Fibroblast of mammary gland (primary cell): Measurements from ENCODE around the gene DAPK1.
"Not testable (repeated sequence)": the region's sequence is repeated elsewhere in the genome, so short reads cannot be mapped to it uniquely, and the experiment has no call there.

ENCODE experiments used
- DNase-seq: peaks from one replicate; pipeline ENCODE4 v3.0.0-alpha.2; 2010; ENCODE audit warnings: low read depth
- H3K4me3 ChIP-seq: 2 replicates; pipeline ENCODE4 v1.5.1; 2011; ENCODE audit warnings: low read depth, mild to moderate bottlenecking, low read length, moderate library complexity; ENCODE audit not compliant: control insufficient read depth
- CTCF ChIP-seq: conservative IDR thresholded peaks from 2 replicates; pipeline ENCODE4 v1.5.1; 2011; ENCODE audit warnings: low read depth, low read length, inconsistent platforms; ENCODE audit not compliant: control insufficient read depth, insufficient read depth

The DAPK1 gene

GRCh38 chr9:87545858-87546257, 48.2 kb downstream of the DAPK1 start:
- no peak overlapping the region for H3K4me3 ChIP-seq
- peak; percentile 55 for DNase-seq
- no peak for TF ChIP-seq CTCF

GRCh38 chr9:87546704-87547103, 49.0 kb downstream of the DAPK1 start:
- no peak for TF ChIP-seq CTCF
- peak; percentile 39 for DNase-seq
- no peak overlapping the region for H3K4me3 ChIP-seq

GRCh38 chr9:87547671-87548081, 50.0 kb downstream of the DAPK1 start:
- no peak for DNase-seq

GRCh38 chr9:87548159-87548558, 50.5 kb downstream of the DAPK1 start:
- no peak for DNase-seq
- TF ChIP-seq CTCF = no peak

More at GRCh38 chr9:87547671-87548081, 50.0 kb downstream of the DAPK1 start:
- no peak overlapping the region for H3K4me3 ChIP-seq
- TF ChIP-seq CTCF = no peak

GRCh38 chr9:87549088-87549487, 51.4 kb downstream of the DAPK1 start:
- not testable (repeated sequence) for DNase-seq, H3K4me3 ChIP-seq

More at GRCh38 chr9:87548159-87548558, 50.5 kb downstream of the DAPK1 start:
- no peak overlapping the region for H3K4me3 ChIP-seq

GRCh38 chr9:87549791-87550190, 52.1 kb downstream of the DAPK1 start:
- TF ChIP-seq CTCF = no peak
- no peak overlapping the region for H3K4me3 ChIP-seq
- no peak for DNase-seq

GRCh38 chr9:87550253-87550954, 52.7 kb downstream of the DAPK1 start:
- TF ChIP-seq CTCF = no peak
- H3K4me3 ChIP-seq = no peak overlapping the region
- no peak for DNase-seq
